HG03139 (cell line): ENCODE results near the gene PARVA.

Experiments
- ATAC-seq: cut with Tn5 transposase; IDR thresholded peaks from one replicate; pipeline ENCODE4 v1.9.1; 2021; ENCODE audit not compliant: unreplicated experiment

Gene PARVA

DNA sequence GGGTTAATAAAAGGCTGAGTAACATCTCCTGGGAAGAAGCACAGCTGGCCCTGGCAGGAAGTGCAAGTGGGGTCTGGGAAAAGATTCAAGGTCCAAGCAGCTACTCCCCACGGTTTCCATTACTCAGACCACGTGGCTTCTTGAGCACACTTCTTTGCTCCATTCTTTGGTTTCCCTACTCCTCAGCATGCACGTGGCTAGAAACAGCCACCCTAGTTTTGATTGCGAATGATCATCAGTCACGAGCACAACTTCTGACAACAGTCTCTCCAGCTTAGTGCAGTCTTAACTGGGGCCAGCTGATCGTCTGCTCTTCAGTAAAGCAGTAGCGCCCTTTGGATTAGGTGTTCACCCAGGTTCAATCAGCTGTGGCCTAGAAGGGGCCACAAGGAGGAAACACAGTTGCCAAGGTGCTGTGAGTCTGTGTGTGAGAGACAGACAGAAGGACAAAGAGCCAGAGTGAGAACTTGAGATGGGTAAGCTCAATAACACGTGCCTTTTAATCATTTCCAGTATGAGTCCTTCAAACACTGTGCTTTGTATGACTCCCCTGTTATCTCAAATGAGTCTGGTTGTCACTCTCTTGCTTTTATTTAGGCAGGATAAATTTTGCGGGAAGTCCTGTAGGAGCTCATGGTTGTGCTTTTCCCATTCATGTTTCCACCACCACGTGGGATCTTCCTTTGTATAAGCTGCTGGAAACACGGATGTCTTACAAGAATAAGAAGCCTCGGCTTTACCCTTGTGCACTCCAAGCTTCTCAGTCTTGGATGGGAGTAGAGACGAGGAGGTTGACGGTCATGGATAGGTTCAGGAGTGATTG lies 901 bp upstream of the PARVA start:
- no peak for ATAC-seq

DNA sequence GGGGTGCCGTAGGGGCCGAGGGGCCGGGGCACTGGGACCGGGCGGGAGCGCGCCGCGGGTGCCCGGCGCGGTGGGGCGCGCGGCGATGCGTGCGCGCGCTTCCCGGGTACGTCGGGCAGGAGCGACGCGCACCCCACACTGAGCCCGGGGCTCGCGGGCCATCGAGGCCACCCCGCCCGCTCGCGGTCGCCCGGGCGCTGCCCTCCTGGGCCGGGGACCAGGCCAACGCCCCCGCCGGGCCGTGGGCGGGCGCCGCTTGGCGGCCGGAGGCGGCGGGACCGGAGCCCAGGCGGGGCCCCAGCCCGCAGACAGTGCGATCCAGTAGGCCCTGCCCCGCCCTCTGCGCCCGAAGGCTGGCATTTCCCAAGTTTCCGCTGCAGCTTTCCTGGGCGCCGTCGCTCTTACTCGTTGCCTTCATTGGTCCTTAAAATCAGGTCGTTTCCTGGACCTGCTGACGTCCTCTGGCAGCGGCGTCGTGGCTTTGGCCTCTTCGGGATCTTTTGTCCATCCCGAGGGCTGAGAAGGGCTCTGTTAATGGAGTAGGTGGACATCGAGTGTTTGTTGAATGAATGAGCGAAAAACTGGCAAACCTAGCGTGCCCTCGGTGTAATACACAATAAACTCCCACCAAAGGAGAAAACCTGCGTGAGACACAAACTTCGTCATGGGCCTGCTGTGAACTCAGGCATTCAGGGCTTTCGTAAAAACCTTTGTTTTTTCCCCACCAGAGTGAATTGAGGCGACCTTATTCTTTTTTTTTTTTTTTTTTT lies 638 bp downstream of the PARVA start:
- no peak for ATAC-seq

DNA sequence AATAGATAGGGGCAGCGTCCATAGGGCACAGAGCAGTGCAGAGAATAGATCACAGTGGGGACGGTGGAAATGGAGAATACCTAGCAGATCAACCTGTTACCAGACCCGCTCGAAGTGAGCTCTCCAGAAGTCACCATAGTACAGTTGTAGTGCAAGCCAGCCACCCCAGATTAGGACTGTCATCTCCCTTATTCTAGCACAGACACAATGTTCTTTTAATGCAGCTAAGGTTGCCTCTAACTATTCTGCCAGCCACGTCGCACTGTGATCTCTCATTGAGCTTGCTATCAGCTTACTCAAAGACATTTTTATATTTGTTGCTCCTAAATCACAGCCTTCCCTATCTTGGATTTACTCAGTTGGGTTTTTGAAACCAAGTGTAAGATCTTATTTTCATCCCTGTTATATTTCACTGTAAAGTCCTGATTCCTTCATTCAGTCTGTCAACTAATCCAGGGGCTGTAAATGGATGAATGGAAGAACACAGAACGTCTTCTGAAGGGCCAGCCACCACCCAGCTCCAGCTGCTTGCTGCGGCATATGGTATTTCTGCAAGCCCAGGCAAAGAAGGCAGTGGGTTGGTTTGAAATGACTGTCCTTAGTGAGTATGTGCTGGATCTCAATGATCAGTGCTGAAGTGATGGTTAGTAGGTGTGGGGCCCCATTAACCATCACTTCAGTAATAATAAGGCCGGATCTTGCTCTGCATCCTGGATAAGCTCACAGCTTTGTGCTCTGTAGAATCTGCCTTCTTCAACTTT lies 3.4 kb downstream of the PARVA start:
- ATAC-seq: no peak

DNA sequence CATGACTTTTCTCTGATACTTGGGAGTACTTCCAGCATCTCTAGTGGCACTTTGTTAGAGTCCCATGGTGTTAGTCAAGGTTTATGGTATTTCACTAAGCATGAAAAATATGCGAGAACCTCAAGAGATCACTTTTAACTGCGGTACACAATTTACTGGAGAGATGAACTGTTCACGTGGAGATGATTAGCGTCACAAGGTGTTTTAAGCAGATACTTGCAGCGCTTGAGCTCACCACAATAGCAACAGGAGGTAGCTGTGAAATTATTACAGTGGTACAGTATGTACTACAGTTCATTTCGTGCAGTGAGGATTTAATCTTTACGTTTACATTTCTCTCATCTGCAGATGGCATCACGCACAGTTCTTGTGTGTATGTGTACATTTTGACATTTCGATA lies 4.5 kb downstream of the PARVA start:
- no peak for ATAC-seq

DNA sequence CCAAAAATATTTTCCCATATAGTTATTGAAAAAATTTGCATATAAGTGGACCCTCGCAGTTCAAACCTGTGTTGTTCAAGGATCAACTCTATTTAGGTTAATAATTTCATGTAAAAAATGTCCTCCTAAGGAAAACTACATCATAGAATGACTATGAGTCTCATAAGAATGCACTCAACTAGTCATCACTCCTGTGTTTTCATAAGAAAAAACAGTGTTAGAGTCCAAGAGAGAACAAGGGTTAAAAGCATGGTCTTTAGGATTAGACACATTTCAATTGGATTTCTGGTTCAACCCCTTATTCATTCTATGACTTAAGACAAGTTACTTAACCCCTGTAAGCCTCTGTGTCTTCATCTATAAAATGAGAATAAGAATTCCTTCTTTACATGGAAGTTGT lies 5.1 kb downstream of the PARVA start:
- ATAC-seq: no peak

DNA sequence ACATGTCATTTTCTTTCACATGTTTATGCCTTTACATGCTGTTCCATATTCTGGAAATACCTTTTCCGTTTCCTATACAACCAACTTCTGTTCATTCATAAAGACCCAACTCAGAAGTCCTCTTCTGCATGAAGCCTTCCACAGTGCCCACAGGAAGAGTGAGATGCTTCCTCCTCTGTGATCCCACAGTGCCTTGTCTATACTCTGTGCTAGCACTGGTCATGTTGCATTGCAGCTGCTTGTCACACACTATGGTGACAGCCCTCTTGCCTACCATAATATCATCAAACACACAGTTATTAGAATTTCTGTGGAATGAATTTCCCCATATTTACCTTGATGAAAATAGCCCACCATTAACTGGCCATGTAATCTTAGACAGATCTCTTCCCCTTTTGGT lies 8.9 kb downstream of the PARVA start:
- ATAC-seq: no peak

DNA sequence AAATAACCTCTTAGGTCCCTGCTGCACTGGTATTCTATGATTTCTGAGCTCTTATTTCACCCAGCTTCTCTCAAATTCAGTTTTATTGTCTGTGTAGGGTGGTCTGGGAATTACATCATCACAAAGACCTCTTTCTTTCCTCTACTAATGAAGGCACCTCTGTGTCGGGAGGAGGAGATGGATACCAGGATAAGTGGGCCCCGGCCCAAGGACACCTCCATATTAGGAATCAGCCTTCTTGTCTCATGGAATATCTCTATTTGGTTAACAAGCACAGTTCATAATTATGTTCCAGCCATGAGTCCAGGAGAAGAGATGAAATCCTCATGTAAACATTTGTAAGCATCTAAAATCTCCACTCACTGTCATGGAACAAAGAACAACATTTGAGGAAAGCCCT lies 9.4 kb downstream of the PARVA start:
- ATAC-seq: no peak

DNA sequence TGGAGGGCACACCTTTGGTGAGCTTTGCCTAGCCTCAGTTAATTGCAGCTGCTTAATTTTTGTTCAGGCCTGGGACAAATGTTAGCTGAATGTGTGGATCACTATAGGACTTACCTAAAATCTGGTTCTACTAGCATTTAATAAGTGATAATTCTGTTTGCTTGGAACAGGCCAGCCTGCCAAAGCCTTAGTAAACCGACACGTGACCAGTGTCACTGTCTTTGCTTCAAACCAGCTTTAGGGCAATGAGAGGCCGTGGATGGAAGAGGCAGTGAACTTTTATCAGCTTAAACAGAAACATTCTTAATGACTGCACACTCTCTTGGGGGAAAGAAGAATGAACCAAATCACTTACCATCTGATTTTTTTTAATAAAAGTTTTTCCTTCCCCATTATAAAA lies 10.8 kb downstream of the PARVA start:
- no peak for ATAC-seq

DNA sequence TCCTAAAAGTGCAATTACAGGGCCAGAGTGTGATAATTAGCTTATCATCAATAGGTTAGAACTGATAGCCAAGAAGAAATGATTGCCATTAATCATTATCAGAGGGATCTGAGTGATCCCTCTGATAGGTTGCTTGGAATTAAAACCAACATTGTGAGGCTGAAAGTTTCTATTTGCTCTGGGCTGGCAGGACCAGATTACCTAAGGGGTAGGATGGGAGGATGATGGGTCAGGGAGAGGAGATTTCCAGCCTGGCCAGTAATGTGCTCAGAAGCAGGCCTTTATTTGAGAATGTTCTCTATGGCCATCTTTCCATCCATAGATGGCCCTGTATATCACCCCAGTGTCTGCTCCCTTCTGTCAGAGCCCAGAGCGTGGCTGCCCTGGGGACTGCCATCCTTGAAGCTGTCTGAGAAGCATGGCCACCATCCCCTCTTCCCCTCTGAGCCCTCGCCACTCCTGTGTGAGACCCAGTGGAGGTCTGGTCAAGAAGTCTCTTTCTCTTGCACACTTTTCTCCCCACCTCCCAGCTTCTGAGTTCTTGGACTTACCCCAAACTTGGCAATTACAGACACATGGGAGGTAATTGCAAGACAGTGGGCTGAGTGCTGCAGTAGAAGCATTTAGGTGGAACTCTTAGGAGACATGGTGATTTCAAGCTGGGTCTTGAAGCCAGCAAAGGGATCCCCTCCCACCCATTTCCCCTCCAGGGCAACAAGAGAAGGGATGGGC lies 11.7 kb downstream of the PARVA start:
- no peak for ATAC-seq

DNA sequence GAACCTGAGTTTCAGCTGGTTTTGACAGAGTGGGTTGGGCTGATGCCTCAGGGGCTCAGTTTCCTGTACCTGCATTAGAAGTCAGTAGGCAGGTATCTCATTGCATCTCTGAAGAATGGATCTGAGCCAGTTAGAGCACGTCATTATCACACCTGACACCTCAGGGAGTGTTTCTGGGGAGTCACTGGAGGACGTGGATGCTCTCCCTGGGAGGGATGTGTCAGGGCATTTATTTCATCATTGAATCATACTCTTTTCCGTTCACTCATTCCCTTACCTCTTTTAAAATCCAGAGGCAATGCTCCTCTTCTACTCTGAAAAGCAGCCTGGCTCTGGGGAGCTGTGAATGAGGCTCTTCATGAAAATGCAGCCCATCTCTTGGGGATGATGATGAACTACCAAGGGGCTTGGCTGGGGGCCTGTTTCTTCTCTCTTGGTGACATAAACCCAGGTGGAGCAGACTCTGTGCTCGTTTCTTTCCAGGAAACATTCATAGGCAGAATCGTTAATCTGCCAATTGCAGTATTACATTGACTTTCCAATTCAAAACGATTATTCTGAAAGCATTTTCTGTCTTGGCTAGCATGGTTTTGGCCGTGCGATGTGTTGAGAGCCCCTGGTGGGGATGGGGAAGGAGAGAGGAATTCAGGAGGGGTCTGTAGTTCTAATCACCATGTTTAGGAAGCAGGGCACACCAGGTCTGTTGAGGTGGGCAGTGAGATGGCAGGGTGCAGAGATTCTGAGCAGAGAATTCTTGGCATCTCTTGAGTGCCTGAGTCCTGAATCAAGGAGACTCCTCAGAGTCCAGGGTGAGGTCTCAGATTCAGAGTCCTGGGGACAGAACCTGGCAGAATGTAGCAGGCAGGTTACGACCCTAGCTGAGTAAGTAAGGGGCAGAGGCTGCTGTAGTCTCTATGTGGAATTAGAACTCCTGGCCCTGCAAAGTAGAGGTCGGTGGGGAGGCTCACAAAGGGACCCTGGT lies 12.6 kb downstream of the PARVA start:
- ATAC-seq: no peak

DNA sequence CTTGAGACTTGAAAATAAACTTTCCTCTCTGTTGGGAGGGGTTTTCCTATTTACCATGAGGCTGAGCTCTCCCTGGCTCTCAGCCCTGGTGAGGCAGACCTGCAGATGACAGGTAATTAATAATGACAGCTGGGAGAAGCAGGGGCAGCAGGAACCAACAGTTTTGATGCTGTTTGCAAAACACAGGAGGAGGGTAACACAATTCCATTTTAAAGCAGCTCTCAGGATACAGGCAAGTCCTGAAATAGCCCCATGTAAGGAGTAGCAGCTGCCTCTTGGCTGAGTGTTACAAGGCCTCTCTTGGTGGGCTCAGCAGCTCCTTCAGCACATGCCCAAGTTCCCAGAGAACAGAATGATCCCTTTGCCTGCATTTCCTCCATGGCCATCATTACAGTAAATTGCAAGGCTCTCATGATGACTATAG lies 13.3 kb downstream of the PARVA start:
- ATAC-seq: no peak

DNA sequence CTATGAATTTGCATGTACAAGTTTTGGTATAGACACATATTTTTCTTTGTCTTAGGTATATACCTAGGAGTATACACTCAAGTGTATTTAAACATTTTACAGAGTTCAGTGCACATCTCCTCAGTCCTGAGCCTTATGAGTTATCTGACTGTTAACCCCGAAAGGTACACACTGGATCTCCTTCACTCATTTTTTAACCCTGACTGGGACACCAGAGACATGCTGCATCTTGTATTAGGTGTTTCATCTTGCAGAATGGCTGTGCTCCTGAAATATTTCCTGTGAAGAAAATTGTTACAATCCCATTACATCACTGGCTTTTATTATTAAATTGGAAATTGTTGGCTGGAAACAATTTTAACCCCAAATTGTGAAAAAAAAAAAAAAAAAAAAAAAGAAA lies 15.3 kb downstream of the PARVA start:
- no peak for ATAC-seq

DNA sequence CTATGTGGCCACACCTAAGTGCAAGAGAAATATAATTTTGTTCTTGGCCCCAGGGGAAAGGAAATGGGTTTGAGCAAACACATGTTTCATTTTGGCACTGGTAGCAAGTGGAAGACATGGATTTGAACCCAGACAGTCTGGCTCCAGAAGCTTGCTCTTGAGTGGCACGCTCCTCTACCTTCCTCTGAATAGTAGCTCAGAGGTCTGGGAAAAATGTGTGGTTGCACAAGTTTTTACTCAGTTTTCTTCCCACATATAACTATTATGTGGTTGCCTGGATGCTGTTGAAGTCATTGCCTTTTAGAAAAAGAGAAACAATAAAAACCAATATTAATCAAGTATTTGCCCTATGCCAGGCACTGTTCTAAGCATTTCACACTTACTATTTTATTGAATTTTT lies 16.3 kb downstream of the PARVA start:
- no peak for ATAC-seq

DNA sequence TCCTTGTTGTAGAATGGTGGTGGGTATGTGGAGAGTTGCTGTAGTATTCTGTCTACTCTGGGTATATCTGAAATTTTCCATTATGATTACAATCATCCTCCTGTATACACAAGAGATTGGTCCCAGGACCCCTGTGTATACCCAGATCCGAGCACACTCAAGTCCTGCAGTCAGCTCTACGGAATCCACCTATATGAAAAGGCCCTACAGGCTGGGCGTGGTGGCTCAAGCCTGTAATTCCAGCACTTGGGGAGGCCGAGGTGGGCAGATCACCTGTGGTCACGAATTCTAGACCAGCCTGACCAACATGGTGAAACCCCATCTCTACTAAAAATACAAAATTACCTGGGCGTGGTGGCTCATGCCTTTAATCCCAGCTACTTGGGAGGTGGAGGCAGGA lies 17.2 kb downstream of the PARVA start:
- ATAC-seq: no peak

DNA sequence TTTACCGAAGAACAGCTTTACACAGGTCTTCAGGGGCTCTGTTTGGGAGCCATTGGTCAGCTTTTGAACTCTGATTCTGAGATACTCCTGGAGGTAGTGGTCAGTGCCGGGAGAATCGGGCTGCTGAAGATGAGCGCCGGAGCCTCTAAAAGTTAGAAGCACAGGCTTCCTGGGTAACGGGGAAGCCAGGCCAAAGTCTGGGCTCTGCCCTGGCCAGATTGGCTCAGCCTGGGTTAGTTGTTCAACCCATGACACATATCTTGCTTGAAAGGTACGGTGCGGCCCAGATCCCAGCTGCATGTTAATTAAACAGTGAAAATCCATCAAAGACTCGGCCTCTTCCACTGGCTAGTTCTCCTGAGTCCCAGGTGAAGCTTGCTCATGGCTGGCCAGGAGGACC lies 18.0 kb downstream of the PARVA start:
- ATAC-seq: no peak

DNA sequence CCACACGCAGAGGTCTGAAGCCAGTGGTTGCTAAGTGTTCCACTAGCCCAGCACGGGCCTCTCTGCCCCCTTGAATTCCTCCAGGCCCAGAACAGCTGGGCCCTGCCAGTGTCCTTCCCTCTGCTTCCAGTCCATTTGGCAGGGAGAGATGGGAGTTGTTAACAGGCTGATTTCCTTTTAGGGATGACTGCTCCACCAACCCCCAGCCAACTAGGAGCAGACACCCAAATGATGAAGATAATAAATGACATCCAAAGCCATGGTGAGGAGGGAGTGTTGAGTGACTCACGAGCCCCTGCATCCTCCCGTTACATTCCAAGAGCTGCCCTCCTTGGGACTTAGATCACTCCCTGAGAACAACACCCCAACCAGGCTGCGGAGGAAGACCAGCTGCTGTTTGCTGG lies 20.6 kb downstream of the PARVA start:
- ATAC-seq: no peak

DNA sequence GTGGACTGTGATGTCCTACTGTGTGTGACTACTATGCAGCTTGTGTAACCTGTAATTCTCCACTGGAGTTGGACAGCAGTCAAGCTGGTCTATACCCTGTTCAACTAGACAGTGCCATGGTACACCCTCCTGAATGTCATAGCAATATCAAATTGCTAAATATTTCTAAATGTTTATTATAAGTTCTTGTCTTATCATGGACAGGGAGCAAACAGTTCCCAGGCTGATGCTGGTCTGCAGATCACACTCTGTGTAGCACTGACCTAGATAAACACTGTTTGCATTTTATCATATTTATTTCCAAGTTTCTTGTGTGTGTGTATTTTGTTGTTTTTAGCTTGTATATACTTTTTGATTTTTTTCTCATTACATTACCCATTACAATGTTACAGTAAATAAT lies 22.0 kb downstream of the PARVA start:
- ATAC-seq: no peak

DNA sequence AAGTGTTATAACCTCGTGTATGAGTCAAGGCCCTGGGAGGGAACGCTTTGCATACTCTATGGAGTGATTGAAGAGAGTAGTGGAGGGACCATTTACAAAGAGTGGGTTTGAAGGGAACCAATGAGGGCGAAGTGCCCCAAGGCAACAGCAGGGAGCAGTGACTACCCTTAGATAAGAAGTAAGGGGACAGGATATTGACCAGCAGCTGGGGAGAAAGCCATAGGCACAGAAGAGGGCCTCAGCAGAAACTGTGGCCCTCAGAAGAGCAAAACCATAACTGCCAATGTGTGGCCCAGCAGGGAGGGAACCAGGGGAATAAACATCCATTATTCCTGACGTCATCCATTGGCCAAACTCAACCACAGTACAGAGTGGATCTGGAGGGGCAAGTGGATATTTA lies 24.7 kb downstream of the PARVA start:
- no peak for ATAC-seq

DNA sequence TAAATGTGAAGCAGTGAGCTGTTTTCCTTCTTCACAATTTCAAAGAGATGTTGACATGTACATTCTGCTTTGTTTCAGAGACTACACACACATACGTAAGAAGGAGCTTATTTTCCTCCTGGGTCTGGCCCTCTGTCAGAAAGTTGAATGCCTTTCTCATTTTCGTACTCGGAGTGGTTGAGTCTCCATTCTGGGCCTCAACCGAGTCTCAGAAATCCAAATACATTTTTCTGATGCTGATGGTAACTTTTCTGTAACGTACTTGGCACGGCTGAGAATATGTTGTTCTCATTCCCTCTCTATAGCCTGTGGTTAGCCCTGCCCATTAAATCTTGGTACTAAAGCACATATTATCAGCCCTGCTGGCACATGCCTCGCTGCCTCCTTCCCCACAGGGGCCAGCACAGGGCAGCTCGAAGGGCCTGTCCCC lies 25.3 kb downstream of the PARVA start:
- no peak for ATAC-seq
